Nephron progenitor cell (in vitro differentiated cells): Measurements from ENCODE around the gene SP7.
A peak's percentile ranks its signal among the peaks of the same experiment; 100 is the strongest.

Experiments
- DNase-seq: peaks from one replicate; pipeline ENCODE4 v3.0.0; 2021
- H3K27ac Mint-ChIP-seq: 2 replicates; pipeline ENCODE4 v1.8.0; 2021; ENCODE audit warnings: mild to moderate bottlenecking, moderate library complexity, mixed read lengths
- H3K27me3 Mint-ChIP-seq: 2 replicates; pipeline ENCODE4 v1.8.0; 2021; ENCODE audit warnings: mild to moderate bottlenecking, low read depth, mixed read lengths; ENCODE audit not compliant: poor library complexity
- H3K36me3 Mint-ChIP-seq: 2 replicates; pipeline ENCODE4 v1.8.0; 2021; ENCODE audit warnings: low read depth, mixed read lengths
- H3K4me1 Mint-ChIP-seq: 2 replicates; pipeline ENCODE4 v1.8.0; 2021; ENCODE audit warnings: mixed read lengths
- H3K4me3 Mint-ChIP-seq: 2 replicates; pipeline ENCODE4 v1.8.0; 2021; ENCODE audit warnings: mild to moderate bottlenecking, moderate library complexity, mixed read lengths
- H3K9me3 Mint-ChIP-seq: 2 replicates; pipeline ENCODE4 v1.8.0; 2021; ENCODE audit warnings: mild to moderate bottlenecking, moderate library complexity, mixed read lengths
- TF ChIP-seq, protein P1 (sequence below): fragments of 200-600 bp; sonication (generic); IDR thresholded peaks from 2 replicates; pipeline ENCODE4 v1.5.0; 2021; ENCODE audit warnings: antibody characterized with exemption

The SP7 gene

DNA sequence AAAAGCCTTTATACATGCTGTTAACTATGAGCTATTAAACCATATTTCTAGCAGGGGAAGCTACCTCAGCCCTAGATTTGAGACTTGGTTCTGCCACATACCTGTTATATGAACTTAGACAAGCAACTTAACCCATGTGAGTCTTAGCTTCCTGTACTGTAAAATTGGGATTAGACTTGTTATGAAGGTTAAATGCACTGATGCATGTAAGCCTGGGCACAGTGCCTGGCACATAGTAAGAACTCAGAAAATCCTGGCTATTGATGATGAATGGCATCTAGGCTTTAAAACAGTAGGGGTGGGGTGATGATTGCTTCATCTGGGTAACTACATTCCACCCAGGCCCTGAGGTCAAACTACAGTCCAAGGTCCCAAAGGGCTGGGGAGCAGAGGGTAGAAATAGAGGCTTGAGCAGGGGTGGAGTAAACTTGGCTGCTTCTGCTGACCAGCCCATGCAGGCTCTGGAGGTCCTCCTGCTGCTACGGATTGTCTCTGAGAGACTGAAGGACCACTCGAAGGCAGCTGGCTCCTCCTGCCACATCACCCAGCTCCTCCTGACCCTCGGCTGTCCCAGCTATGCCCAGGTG lies 56.8 kb downstream of the SP7 start:
- Mint-ChIP-seq H3K4me1 (no peaks in the 10 kb centered on the region), H3K27ac (peak overlapping the region; percentile 48)

DNA sequence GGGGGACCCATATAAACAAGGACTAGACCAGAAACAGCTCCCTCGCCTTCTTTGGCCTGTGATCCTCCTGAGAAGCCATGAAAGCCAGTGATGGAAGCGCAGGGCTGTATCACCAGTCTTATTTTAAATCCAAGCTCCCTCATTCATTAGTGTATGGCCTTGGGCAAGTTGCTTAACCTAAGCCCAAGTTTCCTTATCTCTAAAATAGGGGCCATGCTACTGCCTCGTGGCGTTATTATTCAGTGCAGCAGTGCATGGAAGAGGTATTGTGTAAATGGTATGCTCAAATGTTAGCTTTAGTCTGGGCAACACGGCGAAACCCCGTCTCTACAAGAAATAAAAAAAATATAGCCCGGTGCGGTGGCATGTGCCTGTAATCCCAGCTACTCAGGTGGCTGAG lies 58.2 kb downstream of the SP7 start:
- TF ChIP-seq, protein P1, sequence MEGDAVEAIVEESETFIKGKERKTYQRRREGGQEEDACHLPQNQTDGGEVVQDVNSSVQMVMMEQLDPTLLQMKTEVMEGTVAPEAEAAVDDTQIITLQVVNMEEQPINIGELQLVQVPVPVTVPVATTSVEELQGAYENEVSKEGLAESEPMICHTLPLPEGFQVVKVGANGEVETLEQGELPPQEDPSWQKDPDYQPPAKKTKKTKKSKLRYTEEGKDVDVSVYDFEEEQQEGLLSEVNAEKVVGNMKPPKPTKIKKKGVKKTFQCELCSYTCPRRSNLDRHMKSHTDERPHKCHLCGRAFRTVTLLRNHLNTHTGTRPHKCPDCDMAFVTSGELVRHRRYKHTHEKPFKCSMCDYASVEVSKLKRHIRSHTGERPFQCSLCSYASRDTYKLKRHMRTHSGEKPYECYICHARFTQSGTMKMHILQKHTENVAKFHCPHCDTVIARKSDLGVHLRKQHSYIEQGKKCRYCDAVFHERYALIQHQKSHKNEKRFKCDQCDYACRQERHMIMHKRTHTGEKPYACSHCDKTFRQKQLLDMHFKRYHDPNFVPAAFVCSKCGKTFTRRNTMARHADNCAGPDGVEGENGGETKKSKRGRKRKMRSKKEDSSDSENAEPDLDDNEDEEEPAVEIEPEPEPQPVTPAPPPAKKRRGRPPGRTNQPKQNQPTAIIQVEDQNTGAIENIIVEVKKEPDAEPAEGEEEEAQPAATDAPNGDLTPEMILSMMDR: no peak
- DNase-seq: no peak
- Mint-ChIP-seq H3K4me3 (no peak overlapping the region), H3K4me1 (no peaks in the 10 kb centered on the region), H3K36me3 (peaks cover 59% of the 10 kb centered on the region), H3K9me3 (no peaks in the 10 kb centered on the region), H3K27me3 (peaks cover 4% of the 10 kb centered on the region), H3K27ac (no peak overlapping the region)

More for the DNA sequence above, 56.8 kb downstream of the SP7 start:
- TF ChIP-seq, protein P1: no peak
- DNase-seq: no peak
- Mint-ChIP-seq H3K4me3 (no peak overlapping the region), H3K9me3 (no peaks in the 10 kb centered on the region), H3K36me3 (peaks cover 66% of the 10 kb centered on the region), H3K27me3 (peaks cover 4% of the 10 kb centered on the region)
